HG03342 (cell line): ENCODE results near the gene KRT23.
A peak's percentile ranks its signal among the peaks of the same experiment; 100 is the strongest.
"Not testable (repeated sequence)": the region's sequence is repeated elsewhere in the genome, so short reads cannot be mapped to it uniquely, and the experiment has no call there.

Source experiments
- ATAC-seq: cut with Tn5 transposase; IDR thresholded peaks from one replicate; pipeline ENCODE4 v1.9.1; 2021; ENCODE audit warnings: mild to moderate bottlenecking, moderate library complexity; ENCODE audit not compliant: unreplicated experiment

KRT23 gene

GRCh38 chr17:40951011-40951622 is 13.7 kb upstream of the KRT23 start:
- ATAC-seq, result no peak

GRCh38 chr17:40950176-40950575 is 12.7 kb upstream of the KRT23 start:
- ATAC-seq, result no peak

GRCh38 chr17:40949418-40949817 is 12.0 kb upstream of the KRT23 start:
- ATAC-seq, result no peak

- ATAC-seq, result no peak
These were observed 10.5 kb upstream of the KRT23 start for GRCh38 chr17:40947929-40948328.

GRCh38 chr17:40945414-40945813 is 8.0 kb upstream of the KRT23 start:
- ATAC-seq, result no peak

GRCh38 chr17:40944531-40944930 is 7.1 kb upstream of the KRT23 start:
- no peak for ATAC-seq

GRCh38 chr17:40942553-40942952 is 5.1 kb upstream of the KRT23 start:
- ATAC-seq, result no peak

- no peak for ATAC-seq
These were observed 2.8 kb upstream of the KRT23 start for GRCh38 chr17:40940266-40940665.

GRCh38 chr17:40938981-40939380 is 1.5 kb upstream of the KRT23 start:
- no peak for ATAC-seq

GRCh38 chr17:40936976-40937375 is 470 bp downstream of the KRT23 start:
- ATAC-seq, result no peak

GRCh38 chr17:40936437-40936971 is 942 bp downstream of the KRT23 start:
- ATAC-seq, result no peak

GRCh38 chr17:40935624-40936023 is 1.8 kb downstream of the KRT23 start:
- no peak for ATAC-seq

- no peak for ATAC-seq
These were observed 4.8 kb downstream of the KRT23 start for GRCh38 chr17:40932608-40933007.

- no peak for ATAC-seq
These were observed 6.1 kb downstream of the KRT23 start for GRCh38 chr17:40931311-40931710.

GRCh38 chr17:40926341-40926740 is 11.1 kb downstream of the KRT23 start:
- ATAC-seq, result no peak

- no peak for ATAC-seq
These were observed 15.2 kb downstream of the KRT23 start for GRCh38 chr17:40922239-40922638.

GRCh38 chr17:40921026-40921425 is 16.4 kb downstream of the KRT23 start:
- no peak for ATAC-seq

GRCh38 chr17:40917116-40917515 is 20.3 kb downstream of the KRT23 start:
- ATAC-seq, result not testable (repeated sequence)

- no peak for ATAC-seq
These were observed 21.1 kb downstream of the KRT23 start for GRCh38 chr17:40916366-40916765.

- ATAC-seq, result peak; percentile 57
These were observed 21.7 kb downstream of the KRT23 start for GRCh38 chr17:40915721-40916256.

- peak; percentile 65 for ATAC-seq
These were observed 22.2 kb downstream of the KRT23 start for GRCh38 chr17:40915199-40915661.

- ATAC-seq, result no peak
These were observed 23.2 kb downstream of the KRT23 start for GRCh38 chr17:40914075-40914855.
